Skeletal muscle tissue (tissue), 4 donors: ENCODE measurements around the gene CD80. TPM values are rescaled to one million over a fixed set of nuclear protein-coding genes. Genes with fewer than 3 reads are reported as not detected.

Experiments used
- H3K27ac ChIP-seq: one replicate; pipeline ENCODE4 v1.7.0; 2013; ENCODE audit warnings: mild to moderate bottlenecking, low read depth, low read length, inconsistent platforms
- H3K27me3 ChIP-seq, 3 donors: one replicate each; pipeline ENCODE4 v1.7.0; 2013; ENCODE audit warnings: low read length in 3 of 3; ENCODE audit not compliant: control insufficient read depth in 3 of 3, insufficient read depth in 3 of 3
- H3K36me3 ChIP-seq, 3 donors: one replicate each; pipeline ENCODE4 v1.7.0; 2013; ENCODE audit warnings: low read length in 3 of 3; ENCODE audit not compliant: control insufficient read depth in 3 of 3, insufficient read depth in 3 of 3
- H3K4me1 ChIP-seq, 3 donors: one replicate each; pipeline ENCODE4 v1.7.0; 2013; ENCODE audit warnings: low read length in 3 of 3, mild to moderate bottlenecking in 3 of 3; ENCODE audit not compliant: control insufficient read depth in 3 of 3, insufficient read depth in 3 of 3
- H3K4me3 ChIP-seq, 3 donors: one replicate each; pipeline ENCODE4 v1.7.0; 2013; ENCODE audit warnings: low read length in 3 of 3
- H3K9ac ChIP-seq, 3 donors: one replicate each; pipeline ENCODE4 v1.7.0; 2013; ENCODE audit warnings: low read length in 3 of 3, mild to moderate bottlenecking in 3 of 3, moderate library complexity in 2 of 3, low read depth in 1 of 3
- H3K9me3 ChIP-seq, 3 donors: one replicate each; pipeline ENCODE4 v1.7.0; 2013; ENCODE audit warnings: low read length in 3 of 3; ENCODE audit not compliant: control insufficient read depth in 3 of 3
- total RNA-seq: library from RNA; depleted of rRNA; stranded (reverse); fragments of >200 nt; gene quantifications from one replicate; pipeline ENCODE4 v1.2.3, GENCODE V29; 2014
- donor health status: Osteomylitis.

CD80 gene
- total RNA-seq, 1 donor from 2014 or later: 1.0 TPM

GRCh38 chr3:119508172-119508845 is 51.1 kb downstream of the CD80 start:
- Histone ChIP-seq H3K9me3 (no peaks in the 10 kb centered on the region), H3K9ac (no peak overlapping the region), H3K36me3 (peaks cover 17 to 39% (median 37%) of the 10 kb centered on the region in 3 donors), H3K4me1 (no peaks in the 10 kb centered on the region), H3K27ac (no peak overlapping the region), H3K4me3 (no peak overlapping the region), H3K27me3 (no peaks in the 10 kb centered on the region)

GRCh38 chr3:119507404-119507803 is 52.0 kb downstream of the CD80 start:
- no peak overlapping the region for H3K4me3 ChIP-seq
- no peaks in the 10 kb centered on the region for H3K4me1 ChIP-seq
- no peak overlapping the region for H3K27ac ChIP-seq
- no peak overlapping the region for H3K9ac ChIP-seq
- H3K9me3 ChIP-seq: no peaks in the 10 kb centered on the region
- no peaks in the 10 kb centered on the region for H3K27me3 ChIP-seq
- H3K36me3 ChIP-seq: peaks cover 22 to 42% (median 36%) of the 10 kb centered on the region in 3 donors

GRCh38 chr3:119506631-119507030 is 52.8 kb downstream of the CD80 start:
- Histone ChIP-seq H3K27me3 (no peaks in the 10 kb centered on the region), H3K9me3 (no peaks in the 10 kb centered on the region), H3K4me1 (no peaks in the 10 kb centered on the region), H3K36me3 (peaks cover 22 to 42% (median 36%) of the 10 kb centered on the region in 3 donors), H3K9ac (no peak overlapping the region), H3K4me3 (no peak overlapping the region), H3K27ac (no peak overlapping the region)

GRCh38 chr3:119500901-119501300 is 58.5 kb downstream of the CD80 start:
- no peaks in the 10 kb centered on the region for H3K9me3 ChIP-seq
- H3K36me3 ChIP-seq: peaks cover 12 to 18% (median 15%) of the 10 kb centered on the region in 3 donors
- peak overlapping the region in 1 of 3 donors; percentile 11 for H3K9ac ChIP-seq
- no peak overlapping the region for H3K27ac ChIP-seq
- no peak overlapping the region for H3K4me3 ChIP-seq
- no peaks in the 10 kb centered on the region for H3K27me3 ChIP-seq
- peaks cover 12 to 19% (median 18%) of the 10 kb centered on the region in 3 donors for H3K4me1 ChIP-seq

- Histone ChIP-seq H3K9ac (peak overlapping the region in 2 of 3 donors; percentile 97 to 100), H3K4me3 (peak overlapping the region in 1 of 3 donors; percentile 8), H3K36me3 (peaks cover 11 to 16% (median 14%) of the 10 kb centered on the region in 3 donors), H3K27ac (no peak overlapping the region), H3K9me3 (no peaks in the 10 kb centered on the region), H3K4me1 (peaks cover 12 to 19% (median 18%) of the 10 kb centered on the region in 3 donors), H3K27me3 (no peaks in the 10 kb centered on the region)
Measured at GRCh38 chr3:119500265-119500664, 59.1 kb downstream of the CD80 start.

- peaks cover 12 to 19% (median 18%) of the 10 kb centered on the region in 3 donors for H3K4me1 ChIP-seq
Measured at GRCh38 chr3:119498186-119499011, 61.0 kb downstream of the CD80 start, which contains the start of gene TIMMDC1. TSS of gene TIMMDC1 (plus strand) at chr3:119498547. CDS start at chr3:119498734, 187 bp downstream.

GRCh38 chr3:119497820-119498185 is 61.6 kb downstream of the CD80 start:
- Histone ChIP-seq H3K9ac (peak overlapping the region; percentile 52 to 100 (median 97)), H3K27ac (peak overlapping the region; percentile 94), H3K4me3 (peak overlapping the region; percentile 78 to 98 (median 98)), H3K9me3 (no peaks in the 10 kb centered on the region), H3K36me3 (peaks cover 0 to 3% (median 3%) of the 10 kb centered on the region in 3 donors), H3K4me1 (peaks cover 12 to 19% (median 18%) of the 10 kb centered on the region in 3 donors), H3K27me3 (no peaks in the 10 kb centered on the region)

More at GRCh38 chr3:119498186-119499011, 61.0 kb downstream of the CD80 start, which contains the start of gene TIMMDC1:
- Histone ChIP-seq H3K27ac (peak within 1 kb of the TSS; percentile 94), H3K36me3 (peaks cover 0 to 8% (median 6%) of the 10 kb centered on the region in 3 donors), H3K9ac (peak within 1 kb of the TSS; percentile 97 to 100 (median 100)), H3K27me3 (no peaks in the 10 kb centered on the region), H3K4me3 (peak within 1 kb of the TSS; percentile 78 to 98 (median 98)), H3K9me3 (no peaks in the 10 kb centered on the region)

GRCh38 chr3:119494597-119494996 is 64.8 kb downstream of the CD80 start:
- Histone ChIP-seq H3K27me3 (no peaks in the 10 kb centered on the region), H3K27ac (no peak overlapping the region), H3K9me3 (no peaks in the 10 kb centered on the region), H3K36me3 (peaks cover 0 to 6% (median 5%) of the 10 kb centered on the region in 3 donors), H3K9ac (no peak overlapping the region), H3K4me3 (no peak overlapping the region), H3K4me1 (peaks cover 5 to 15% (median 8%) of the 10 kb centered on the region in 3 donors)

- no peak overlapping the region for H3K4me3 ChIP-seq
Measured at GRCh38 chr3:119492810-119493209, 66.6 kb downstream of the CD80 start.

More at GRCh38 chr3:119492810-119493209, 66.6 kb downstream of the CD80 start:
- Histone ChIP-seq H3K9me3 (no peaks in the 10 kb centered on the region), H3K4me1 (peaks cover 2 to 5% (median 3%) of the 10 kb centered on the region in 3 donors), H3K27ac (no peak overlapping the region), H3K9ac (no peak overlapping the region), H3K27me3 (no peaks in the 10 kb centered on the region), H3K36me3 (peaks cover 2 to 10% (median 5%) of the 10 kb centered on the region in 3 donors)
